GM18951 (cell line): Measurements from ENCODE around the gene BMPR2.
"Not testable (repeated sequence)": the region's sequence is repeated elsewhere in the genome, so short reads cannot be mapped to it uniquely, and the experiment has no call there.

ENCODE experiments used
- POLR2A ChIP-seq: IDR thresholded peaks from 4 replicates; pipeline ENCODE4 v1.6.1; 2011; ENCODE audit warnings: mild to moderate bottlenecking; ENCODE audit not compliant: insufficient read length, insufficient read depth; ENCODE audit errors: extremely low read depth
- in situ Hi-C: fragments of 300-500 bp; cut with MboI; formaldehyde crosslinking; loops from one replicate; pipeline ENCODE4 v1.12.0; 2022; ENCODE audit warnings: low sequenced_read_pairs, mixed read lengths, inconsistent platforms; ENCODE audit not compliant: unreplicated experiment

Gene BMPR2

GRCh38 chr2:202375609-202376408 is at the start of gene BMPR2:
Gene BMPR2 (plus strand): TSS chr2:202376327. CDS start chr2:202377475, 1,148 bp downstream.
- in situ Hi-C loops = no loop called here
- TF ChIP-seq POLR2A = peak; percentile 91

GRCh38 chr2:202327858-202328257 is 48.3 kb upstream of the BMPR2 start:
- no peak for TF ChIP-seq POLR2A
- in situ Hi-C loops = no loop called here

- in situ Hi-C loops = no loop called here
- TF ChIP-seq POLR2A = no peak
These were observed 40.2 kb upstream of the BMPR2 start for GRCh38 chr2:202335791-202336467.

GRCh38 chr2:202337151-202337550 is 39.0 kb upstream of the BMPR2 start:
- TF ChIP-seq POLR2A = no peak
- in situ Hi-C loops = no loop called here

GRCh38 chr2:202337706-202338346 is 38.3 kb upstream of the BMPR2 start:
- TF ChIP-seq POLR2A = no peak
- in situ Hi-C loops = no loop called here

GRCh38 chr2:202339071-202339870 is 36.9 kb upstream of the BMPR2 start:
- in situ Hi-C loops = no loop called here
- no peak for TF ChIP-seq POLR2A

- no peak for TF ChIP-seq POLR2A
- in situ Hi-C loops = no loop called here
These were observed 31.9 kb upstream of the BMPR2 start for GRCh38 chr2:202344178-202344577.

GRCh38 chr2:202346180-202346579 is 29.9 kb upstream of the BMPR2 start:
- in situ Hi-C loops = no loop called here
- TF ChIP-seq POLR2A = no peak

- TF ChIP-seq POLR2A = no peak
- in situ Hi-C loops = no loop called here
These were observed 22.7 kb upstream of the BMPR2 start for GRCh38 chr2:202353430-202353829.

- in situ Hi-C loops = no loop called here
- TF ChIP-seq POLR2A = no peak
These were observed 20.1 kb upstream of the BMPR2 start for GRCh38 chr2:202355993-202356505.

GRCh38 chr2:202358924-202359323 is 17.2 kb upstream of the BMPR2 start:
- in situ Hi-C loops = not testable (repeated sequence)

GRCh38 chr2:202360646-202361045 is 15.5 kb upstream of the BMPR2 start:
- in situ Hi-C loops = no loop called here
- no peak for TF ChIP-seq POLR2A

- in situ Hi-C loops = no loop called here
- no peak for TF ChIP-seq POLR2A
These were observed 15.0 kb upstream of the BMPR2 start for GRCh38 chr2:202361108-202361507.
